Medulla oblongata (tissue), 1 donor: ENCODE measurements around the gene GTF2B.
"Not testable (repeated sequence)": the region's sequence is repeated elsewhere in the genome, so short reads cannot be mapped to it uniquely, and the experiment has no call there.

Source experiments
- DNase-seq: peaks from one replicate; pipeline ENCODE4 v3.0.0-alpha.2; 2015; ENCODE audit errors: extremely low spot score

The GTF2B gene

DNA sequence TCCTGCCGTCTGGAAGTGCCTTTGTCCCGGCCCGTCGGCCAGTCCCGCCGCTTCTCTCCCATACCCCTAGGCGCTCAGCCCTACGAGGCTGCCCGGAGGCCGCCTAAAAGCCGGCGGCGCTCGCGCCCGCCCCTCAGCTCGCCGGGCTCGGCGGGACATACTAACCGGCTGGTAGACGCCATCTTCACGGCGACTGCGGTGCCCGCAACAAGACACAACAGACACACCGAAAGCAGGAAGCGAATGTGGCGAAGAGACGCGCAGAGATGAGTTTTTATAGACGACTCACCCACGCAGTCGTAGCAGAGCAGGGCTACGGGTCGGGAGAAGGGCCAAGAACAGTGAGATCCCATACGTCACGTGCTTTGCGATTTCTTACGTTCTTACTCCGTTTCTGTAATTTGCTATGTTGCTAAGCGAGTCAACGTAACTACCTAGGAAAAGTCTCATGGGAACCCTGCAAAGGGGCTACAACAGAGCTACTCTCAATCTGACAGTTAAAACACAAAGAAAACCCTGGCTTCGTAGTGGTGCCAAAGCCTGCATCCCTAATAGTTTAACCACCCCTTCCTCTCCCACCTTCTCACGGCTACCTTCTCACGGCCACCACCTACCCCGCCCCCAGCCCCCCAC, at the start of gene GTF2B:
Gene GTF2B (minus strand): TSS at position 250 of the 633 bp plus-strand sequence. CDS start 68 bp downstream, at position 182.
- peak; percentile 96 for DNase-seq

DNA sequence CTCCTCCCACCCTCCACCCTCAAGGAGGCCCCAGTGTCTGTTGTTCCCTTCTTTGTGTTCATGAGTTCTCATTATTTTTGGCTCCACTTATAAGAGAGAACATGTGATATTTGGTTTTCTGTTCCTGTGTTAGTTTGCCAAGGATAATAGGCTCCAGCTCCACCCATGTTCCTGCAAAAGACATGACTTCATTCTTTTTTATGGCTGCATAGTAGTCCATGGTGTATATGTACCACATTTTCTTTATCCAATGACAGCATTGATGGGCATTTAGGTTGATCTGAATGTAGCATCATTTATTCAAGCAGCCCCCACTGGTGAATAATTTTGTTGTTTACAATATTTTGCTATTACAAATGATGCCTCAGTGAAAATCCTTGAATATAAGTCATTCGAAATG, 47.2 kb upstream of the GTF2B start:
- DNase-seq: not testable (repeated sequence)

DNA sequence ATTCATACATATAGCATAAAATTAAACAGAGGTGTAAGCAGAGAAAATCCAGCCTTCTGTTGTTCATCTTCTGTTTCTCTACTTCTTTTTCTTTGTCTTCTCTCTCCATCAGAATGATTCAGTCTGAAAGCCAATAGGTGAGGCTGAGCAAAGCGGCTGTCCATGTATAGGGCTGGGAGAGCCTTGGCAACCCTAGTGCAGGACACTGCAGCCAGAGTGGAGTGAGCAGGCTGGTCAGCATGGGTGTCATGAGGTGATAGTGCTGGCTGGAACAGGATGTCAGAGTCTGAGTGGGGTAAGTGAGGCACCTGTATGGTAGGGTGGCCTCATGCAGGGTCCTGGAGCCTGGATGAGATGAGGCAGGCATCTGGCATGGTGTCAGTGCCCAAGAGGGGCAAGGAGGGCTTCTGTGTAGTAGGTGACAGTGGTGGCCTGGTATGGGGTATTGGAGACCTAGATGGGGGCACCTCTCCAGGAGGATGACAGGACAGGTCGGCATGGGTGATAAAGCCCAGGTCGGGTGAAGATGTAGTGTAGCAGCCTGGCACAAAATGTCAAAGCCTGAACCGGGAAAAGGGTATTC, 45.5 kb upstream of the GTF2B start:
- no peak for DNase-seq

- DNase-seq: no peak
Measured at GRCh38 chr1:88936223-88936523, 44.8 kb upstream of the GTF2B start.

GRCh38 chr1:88935522-88936222, 44.3 kb upstream of the GTF2B start:
- peak; percentile 64 for DNase-seq

- DNase-seq: not testable (repeated sequence)
Measured at GRCh38 chr1:88930176-88930575, 38.8 kb upstream of the GTF2B start.

DNA sequence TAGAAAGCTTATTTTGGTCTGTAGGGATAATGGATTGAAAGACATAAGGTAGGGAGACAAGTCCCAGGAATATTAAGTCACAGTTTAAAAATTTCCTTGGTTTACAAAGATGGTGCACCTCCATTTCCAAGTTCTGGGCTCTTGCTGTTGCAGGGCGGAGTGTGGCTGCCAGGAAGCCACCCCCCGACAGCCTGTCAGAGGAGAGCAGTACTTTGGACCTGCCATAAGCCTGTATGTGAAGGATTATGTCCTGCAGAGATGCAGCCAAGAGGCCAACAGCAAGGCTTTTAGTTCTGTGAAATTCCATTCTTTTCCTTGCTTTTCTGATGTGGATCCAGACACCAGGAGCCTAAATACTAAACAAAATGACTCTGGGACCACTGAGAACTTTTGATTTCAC, 31.9 kb upstream of the GTF2B start:
- DNase-seq: no peak

- no peak for DNase-seq
Measured at GRCh38 chr1:88922214-88922613, 30.8 kb upstream of the GTF2B start.

GRCh38 chr1:88920845-88921244, 29.5 kb upstream of the GTF2B start:
- DNase-seq: no peak

- DNase-seq: no peak
Measured at GRCh38 chr1:88917321-88918025, 26.1 kb upstream of the GTF2B start.

GRCh38 chr1:88916883-88917282, 25.5 kb upstream of the GTF2B start:
- no peak for DNase-seq

- DNase-seq: not testable (repeated sequence)
Measured at GRCh38 chr1:88911800-88912199, 20.4 kb upstream of the GTF2B start.

GRCh38 chr1:88911161-88911560, 19.8 kb upstream of the GTF2B start:
- no peak for DNase-seq

DNA sequence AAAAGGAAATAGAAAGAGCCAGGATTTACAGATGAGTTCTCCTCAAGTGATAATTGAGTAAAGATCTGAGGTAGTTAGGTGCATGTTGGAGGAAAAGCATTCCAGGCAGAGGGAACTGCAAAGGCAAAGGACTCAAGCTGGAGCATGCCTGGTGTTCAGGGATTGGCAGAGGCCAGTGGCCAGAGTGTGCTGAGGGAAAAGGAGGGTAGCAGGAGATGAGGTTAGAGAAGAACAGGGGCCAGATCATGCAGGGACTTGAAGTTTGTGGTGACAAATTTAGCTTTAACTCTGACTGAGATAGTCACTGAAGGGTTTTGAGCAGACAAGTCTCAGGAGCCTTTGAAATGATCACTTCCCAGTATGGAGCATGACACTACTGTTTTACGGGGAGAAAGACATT, 19.0 kb upstream of the GTF2B start:
- no peak for DNase-seq

- no peak for DNase-seq
Measured at GRCh38 chr1:88900883-88901282, 9.5 kb upstream of the GTF2B start.

DNA sequence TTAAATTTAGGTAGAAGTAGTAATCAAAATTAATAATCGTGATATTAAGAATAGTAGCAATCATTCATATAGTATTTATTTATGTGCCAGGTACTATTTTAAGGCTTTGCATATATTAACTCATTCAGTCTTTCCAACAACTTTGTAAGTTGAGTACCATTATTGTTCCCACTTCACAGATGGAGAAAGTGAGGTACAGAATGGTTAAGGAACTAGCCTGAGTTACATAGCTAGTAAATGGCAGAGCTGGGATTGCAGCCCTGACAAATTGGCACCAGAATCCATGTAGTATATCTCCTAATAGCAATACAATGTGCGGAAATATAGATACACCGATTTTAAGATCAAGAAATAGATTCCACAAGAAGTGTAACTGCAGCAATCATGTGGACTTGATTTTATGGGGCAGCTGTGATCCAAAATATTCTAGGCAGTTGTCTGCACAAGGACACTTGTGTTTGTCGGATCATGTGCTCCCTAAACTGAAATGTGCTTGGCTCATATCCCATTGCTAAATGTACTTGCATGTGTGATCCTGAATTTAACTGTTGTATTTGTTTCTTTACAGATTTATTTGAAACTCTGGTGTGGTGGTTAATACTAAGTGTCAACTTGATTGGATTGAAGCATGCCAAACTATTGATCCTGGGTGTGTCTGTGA, 5.8 kb upstream of the GTF2B start:
- DNase-seq: no peak

- peak; percentile 48 for DNase-seq
Measured at GRCh38 chr1:88892357-88892877, 1.1 kb upstream of the GTF2B start.

- DNase-seq: no peak
Measured at GRCh38 chr1:88891951-88892340, 579 bp upstream of the GTF2B start.

- DNase-seq: peak; percentile 60
Measured at GRCh38 chr1:88890791-88891317, 513 bp downstream of the GTF2B start.

- DNase-seq: no peak
Measured at GRCh38 chr1:88890131-88890530, 1.2 kb downstream of the GTF2B start.

DNA sequence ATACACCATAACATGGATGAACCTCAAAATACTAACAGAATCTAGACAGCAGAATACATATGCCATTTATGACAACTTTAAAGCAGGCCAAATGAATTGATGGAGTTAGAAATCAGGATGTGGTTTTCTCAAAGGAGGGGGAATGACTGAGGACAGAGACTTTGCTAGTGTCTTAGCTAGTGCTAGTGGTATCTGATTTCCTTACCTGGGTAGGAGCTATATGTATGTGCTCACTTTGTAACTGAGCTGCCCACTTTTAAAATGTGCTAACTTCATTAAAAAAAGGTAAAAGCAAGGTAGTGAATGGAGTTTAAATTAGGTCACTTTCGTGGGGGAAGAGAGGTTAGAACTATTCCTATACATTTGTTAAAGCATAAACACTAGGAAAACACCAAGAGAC, 2.6 kb downstream of the GTF2B start:
- no peak for DNase-seq

DNA sequence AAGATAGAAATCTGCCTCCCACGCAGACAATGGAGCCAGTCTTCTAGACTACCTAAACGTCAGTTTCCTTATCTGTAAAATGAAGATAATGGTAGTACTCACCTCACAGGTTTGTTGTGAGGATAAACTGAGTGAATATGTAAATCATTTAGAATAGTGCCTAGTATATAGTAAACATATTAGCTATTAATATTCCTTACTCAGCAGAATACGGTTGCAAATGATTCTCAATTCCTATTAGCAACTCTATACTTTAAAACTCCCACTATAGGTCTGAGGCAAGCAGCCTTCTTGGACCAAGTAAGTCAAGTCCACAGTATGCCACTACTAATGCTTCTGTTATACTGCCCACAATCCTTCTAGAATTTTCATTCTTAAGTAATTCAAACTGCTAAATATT, 5.4 kb downstream of the GTF2B start:
- DNase-seq: no peak
